PC-9 (cell line): ENCODE measurements around the gene ZDBF2. TPM values are rescaled to one million over a fixed set of nuclear protein-coding genes. Genes with fewer than 3 reads are reported as not detected.
A peak's percentile ranks its signal among the peaks of the same experiment; 100 is the strongest.

Experiments
- BruUV-seq: library from RNA; stranded (reverse); fragments of 400-500 nt; replicated peaks from 2 replicates; lab custom pipeline; 2021; lab: Mats Ljungman, UMichigan
- CTCF ChIA-PET: fragments of 300-600 bp; sonication (Branson Sonifier 250); formaldehyde crosslinking; loops from one replicate; lab custom pipeline; 2022; ENCODE audit warnings: antibody characterized with exemption; lab: Charles Lee
- POLR2A ChIA-PET: fragments of 300-600 bp; sonication (Branson Sonifier 250); formaldehyde crosslinking; loops from one replicate; lab custom pipeline; 2022; ENCODE audit warnings: antibody characterized with exemption; ENCODE audit not compliant: unreplicated experiment; lab: Charles Lee
- DNase-seq, 2 experiments: peaks; one replicate each; pipeline versions ENCODE4 v3.0.0 to v3.0.0-alpha.2; 2015 to 2022; ENCODE audit warnings: mixed read lengths in 1 of 2
- H2AFZ ChIP-seq: fragments of 200-600 bp; sonication (generic); 2 replicates; pipeline ENCODE4 v1.8.1; 2017; ENCODE audit warnings: antibody characterized with exemption
- H3F3A ChIP-seq: fragments of 200-600 bp; sonication (generic); 2 replicates; pipeline ENCODE4 v1.8.1; 2017; ENCODE audit warnings: antibody characterized with exemption, mild to moderate bottlenecking, low read depth; ENCODE audit not compliant: insufficient read depth
- H3K27ac ChIP-seq: fragments of 200-600 bp; sonication (generic); 2 replicates; pipeline ENCODE4 v1.6.1; 2016; ENCODE audit warnings: mixed run types
- H3K27me3 ChIP-seq: fragments of 200-600 bp; sonication (generic); 2 replicates; pipeline ENCODE4 v1.6.1; 2016; ENCODE audit warnings: low read depth, mixed run types; ENCODE audit not compliant: insufficient read depth
- H3K36me3 ChIP-seq: fragments of 200-600 bp; sonication (generic); 2 replicates; pipeline ENCODE4 v1.6.1; 2016; ENCODE audit warnings: low read depth, mixed run types
- H3K4me1 ChIP-seq: fragments of 200-600 bp; sonication (generic); replicated peaks from 2 replicates; pipeline ENCODE4 v1.6.1; 2016; ENCODE audit warnings: mixed run types; ENCODE audit not compliant: insufficient read depth
- H3K4me2 ChIP-seq: fragments of 200-600 bp; sonication (generic); 2 replicates; pipeline ENCODE4 v1.6.1; 2017; ENCODE audit warnings: mixed run types
- H3K4me3 ChIP-seq: fragments of 200-600 bp; sonication (generic); 2 replicates; pipeline ENCODE4 v1.6.1; 2016; ENCODE audit warnings: mixed run types
- H3K79me2 ChIP-seq: fragments of 200-600 bp; sonication (generic); 2 replicates; pipeline ENCODE4 v1.6.1; 2017; ENCODE audit warnings: low read depth, mixed run types
- H3K9me2 ChIP-seq: fragments of 200-600 bp; sonication (generic); 2 replicates; pipeline ENCODE4 v1.8.1; 2017; ENCODE audit warnings: mild to moderate bottlenecking; ENCODE audit not compliant: insufficient read depth
- H3K9me3 ChIP-seq: fragments of 200-600 bp; sonication (generic); 2 replicates; pipeline ENCODE4 v1.8.1; 2016; ENCODE audit warnings: low read depth; ENCODE audit not compliant: insufficient read depth
- H4K20me1 ChIP-seq: fragments of 200-600 bp; sonication (generic); 2 replicates; pipeline ENCODE4 v1.8.1; 2017; ENCODE audit not compliant: insufficient read depth
- CTCF ChIP-seq: fragments of 200-600 bp; sonication (generic); conservative IDR thresholded peaks from 2 replicates; pipeline ENCODE4 v1.6.1; 2017; ENCODE audit warnings: mixed run types, antibody characterized with exemption, mild to moderate bottlenecking, moderate library complexity
- EZH2 ChIP-seq: fragments of 200-600 bp; sonication (generic); IDR thresholded peaks from 2 replicates; pipeline ENCODE4 v1.8.0; 2017; ENCODE audit warnings: antibody characterized with exemption, low read depth
- intact Hi-C: fragments of 100-400 bp; cut with micrococcal nuclease; formaldehyde crosslinking; loops from one replicate; pipeline ENCODE4 v1.10.0; 2022; ENCODE audit not compliant: unreplicated experiment
- total RNA-seq: library from RNA; stranded (reverse); gene quantifications from 2 replicates; pipeline ENCODE4 v1.2.3, GENCODE V29; 2021

ZDBF2 gene
- total RNA-seq, 1 experiment from 2014 or later = 21.5 TPM

- CTCF ChIA-PET = interaction anchor here (0.6 kb wide), 2 partner anchors 12 to 109 kb away, joined by 3 read pairs; no protein-coding TSS in a partner anchor
- Histone ChIP-seq H3K9me2 (no peaks in the 10 kb centered on the region), H3K4me3 (peak overlapping the region; percentile 80), H3F3A (no peaks in the 10 kb centered on the region), H4K20me1 (no peaks in the 10 kb centered on the region), H3K27ac (peak overlapping the region; percentile 67), H3K9me3 (no peaks in the 10 kb centered on the region), H3K4me1 (peaks cover 23% of the 10 kb centered on the region), H3K79me2 (peaks cover 38% of the 10 kb centered on the region), H3K36me3 (no peaks in the 10 kb centered on the region), H3K4me2 (peak overlapping the region; percentile 95), H2AFZ (peak overlapping the region; percentile 87), H3K27me3 (no peaks in the 10 kb centered on the region)
- TSS peak; percentile 87 for BruUV-seq
- POLR2A ChIA-PET = interaction anchor here (0.6 kb wide), 1 partner anchor 242 kb away, joined by 6 read pairs; no protein-coding TSS in a partner anchor
- intact Hi-C loops = no loop called here
- no peak for TF ChIP-seq CTCF
- DNase-seq = no peak
Measured at GRCh38 chr2:206273905-206274304, 558 bp upstream of the ZDBF2 start.

- CTCF ChIA-PET = interaction anchor here (0.6 kb wide), 1 partner anchor 77 kb away, joined by 7 read pairs; no protein-coding TSS in a partner anchor
- Histone ChIP-seq H3K27me3 (no peaks in the 10 kb centered on the region), H3K4me2 (peak overlapping the region; percentile 88), H2AFZ (peak overlapping the region; percentile 82), H3K36me3 (no peaks in the 10 kb centered on the region), H3K79me2 (peaks cover 38% of the 10 kb centered on the region), H3F3A (no peaks in the 10 kb centered on the region), H4K20me1 (no peaks in the 10 kb centered on the region), H3K27ac (peak overlapping the region; percentile 67), H3K4me1 (peaks cover 23% of the 10 kb centered on the region), H3K4me3 (peak overlapping the region; percentile 80), H3K9me2 (no peaks in the 10 kb centered on the region), H3K9me3 (no peaks in the 10 kb centered on the region)
- TF ChIP-seq EZH2 (no peak), CTCF (no peak)
- POLR2A ChIA-PET = interaction anchor here (0.7 kb wide), 1 partner anchor 362 kb away, joined by 4 read pairs; no protein-coding TSS in a partner anchor
- peak in 1 of 2 experiments; percentile 65 for DNase-seq
- intact Hi-C loops = no loop called here
- BruUV-seq = TSS peak; percentile 56
Measured at GRCh38 chr2:206275312-206276055, 1.0 kb downstream of the ZDBF2 start.

- H3K4me2 ChIP-seq = peak overlapping the region; percentile 88
- intact Hi-C loops = no loop called here
- H3K36me3 ChIP-seq = no peaks in the 10 kb centered on the region
- H2AFZ ChIP-seq = no peak overlapping the region
- TF ChIP-seq CTCF = no peak
- TF ChIP-seq EZH2 = no peak
- H4K20me1 ChIP-seq = no peaks in the 10 kb centered on the region
- peaks cover 38% of the 10 kb centered on the region for H3K79me2 ChIP-seq
- no peak for DNase-seq
- POLR2A ChIA-PET = no interaction called here
- H3K4me1 ChIP-seq = peaks cover 23% of the 10 kb centered on the region
- no peaks in the 10 kb centered on the region for H3F3A ChIP-seq
- H3K4me3 ChIP-seq = peak overlapping the region; percentile 80
- H3K9me3 ChIP-seq = no peaks in the 10 kb centered on the region
- H3K27me3 ChIP-seq = no peaks in the 10 kb centered on the region
- CTCF ChIA-PET = no interaction called here
- BruUV-seq = no TSS peak
- no peak overlapping the region for H3K27ac ChIP-seq
- H3K9me2 ChIP-seq = no peaks in the 10 kb centered on the region
Measured at GRCh38 chr2:206276169-206276942, 1.9 kb downstream of the ZDBF2 start.
